GM18861 (cell line): ENCODE measurements around the gene ITGB3BP.
"Not testable (repeated sequence)": the region's sequence is repeated elsewhere in the genome, so short reads cannot be mapped to it uniquely, and the experiment has no call there.

Experiments used
- ATAC-seq: cut with Tn5 transposase; IDR thresholded peaks from one replicate; pipeline ENCODE4 v1.9.1; 2021; ENCODE audit not compliant: unreplicated experiment

Gene ITGB3BP

DNA sequence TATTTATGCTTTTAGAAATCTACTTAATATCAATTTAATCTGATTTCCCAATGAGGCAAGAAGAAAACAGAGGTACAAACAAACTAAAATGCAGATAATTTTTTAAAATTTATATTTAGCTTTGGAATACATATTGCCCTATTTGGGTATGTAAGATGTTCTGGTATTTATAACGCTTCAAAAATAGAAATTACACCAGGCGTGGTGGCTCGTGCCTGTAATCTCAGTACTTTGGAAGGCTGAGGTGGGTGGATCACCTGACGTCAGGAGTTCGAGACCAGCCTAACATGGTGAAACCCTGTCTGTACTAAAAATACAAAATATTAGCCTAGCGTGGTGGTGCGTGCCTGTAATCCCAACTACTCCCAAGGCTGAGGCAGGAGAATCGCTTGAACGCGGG lies 13.3 kb downstream of the ITGB3BP start:
- ATAC-seq = no peak

DNA sequence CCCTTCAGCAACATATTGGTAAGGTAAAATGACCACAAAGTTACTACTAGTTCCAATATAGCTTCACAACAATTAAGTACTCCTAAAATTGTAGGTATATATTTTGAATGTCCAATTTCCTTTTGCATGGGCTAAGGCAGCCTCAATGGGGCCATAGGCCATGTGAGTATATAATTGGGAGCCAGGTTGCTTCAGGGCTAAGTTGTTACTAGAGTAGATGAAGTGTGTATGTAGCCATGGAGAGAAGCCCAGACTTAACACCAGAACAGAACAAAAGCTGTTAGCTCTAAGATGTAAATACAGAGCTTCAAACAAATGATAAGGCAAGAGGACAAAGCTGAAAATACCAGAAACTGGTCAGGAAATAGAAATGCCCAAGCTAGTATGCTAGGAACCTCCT lies 16.2 kb downstream of the ITGB3BP start:
- ATAC-seq = no peak

DNA sequence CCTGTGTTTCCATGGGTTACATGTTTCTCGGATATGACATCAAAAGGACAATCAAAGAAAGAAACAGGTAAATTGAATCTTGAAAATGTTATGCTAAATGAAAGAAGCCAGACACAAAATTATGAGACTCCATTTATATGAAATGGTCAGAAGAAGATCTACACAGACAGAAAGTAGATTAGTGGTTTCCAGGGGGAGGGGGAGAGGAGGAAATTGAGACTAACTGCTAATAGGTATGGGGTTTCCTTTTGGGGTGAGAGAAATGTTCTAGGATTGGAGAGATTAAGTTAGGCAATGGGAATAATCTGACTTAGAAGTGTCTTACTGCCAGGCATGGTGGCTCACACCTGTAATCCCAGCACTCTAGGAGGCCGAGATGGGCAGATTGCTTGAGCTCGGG lies 21.8 kb downstream of the ITGB3BP start:
- ATAC-seq = no peak

DNA sequence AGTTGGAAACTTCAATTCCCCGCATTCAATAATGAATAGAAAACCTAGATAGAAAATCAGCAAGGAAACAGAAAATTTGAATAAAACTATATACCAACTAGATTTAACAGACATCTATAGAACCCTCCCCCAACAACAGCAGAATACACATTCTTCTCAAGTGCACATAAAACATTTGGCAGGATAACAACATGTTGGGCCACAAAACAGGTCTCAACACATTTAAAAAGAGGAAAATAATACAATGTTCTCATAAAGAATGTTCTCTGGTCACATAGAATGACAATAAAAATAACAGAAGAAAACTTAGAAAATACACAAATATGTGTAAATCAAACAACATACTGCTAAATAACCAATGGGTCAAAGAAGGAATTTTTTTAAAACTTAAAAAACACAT lies 24.9 kb downstream of the ITGB3BP start:
- ATAC-seq = no peak

DNA sequence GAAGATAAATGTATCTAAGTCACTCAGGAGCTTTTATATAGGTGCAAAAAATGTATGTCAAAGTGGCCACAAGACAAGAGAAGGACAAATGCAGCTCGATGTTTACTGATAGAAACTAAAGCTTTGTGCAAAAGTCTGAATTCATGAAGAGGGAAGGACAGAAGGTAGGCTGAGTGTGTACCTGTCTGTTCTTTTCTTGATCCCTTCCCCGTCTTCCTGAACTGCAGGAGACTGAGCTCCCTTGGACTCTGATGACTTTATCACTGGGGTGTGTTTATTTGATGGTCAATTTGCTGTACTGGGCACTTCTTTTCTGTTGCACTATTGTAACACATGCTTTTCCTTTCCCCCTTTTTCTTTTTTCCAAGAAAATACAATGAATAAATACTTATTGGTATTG lies 25.4 kb downstream of the ITGB3BP start:
- no peak for ATAC-seq

DNA sequence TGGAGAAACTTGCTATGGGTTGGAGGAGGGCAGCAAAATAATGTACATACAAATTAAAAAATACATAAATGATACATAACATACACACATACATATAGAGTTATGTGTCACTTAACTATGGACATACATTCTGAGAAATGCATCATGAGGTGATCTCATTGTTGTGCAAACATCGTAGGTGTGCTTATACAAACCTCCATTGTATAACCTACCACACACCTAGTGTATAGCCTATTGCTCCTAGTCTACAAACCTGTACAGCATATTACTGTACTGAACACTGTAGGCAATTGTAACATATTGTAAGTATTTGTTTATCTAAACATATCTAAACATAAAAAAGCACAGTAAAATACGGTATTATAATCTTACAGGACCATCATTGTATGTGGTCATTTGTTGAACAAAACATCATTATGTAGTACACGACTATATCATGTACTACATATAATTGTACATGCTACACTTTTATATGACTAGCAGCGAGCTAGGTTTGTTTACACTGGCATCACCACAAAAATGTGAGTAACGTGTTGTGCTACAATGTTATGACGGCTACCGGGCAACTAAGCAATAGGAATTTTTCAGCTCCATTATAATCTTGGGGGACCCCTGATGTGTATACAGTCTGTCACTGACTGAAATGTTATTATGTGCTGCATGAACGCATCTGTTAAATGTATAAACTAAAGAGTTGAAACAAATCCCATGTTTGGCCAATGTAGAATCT lies 35.5 kb downstream of the ITGB3BP start:
- ATAC-seq = no peak

DNA sequence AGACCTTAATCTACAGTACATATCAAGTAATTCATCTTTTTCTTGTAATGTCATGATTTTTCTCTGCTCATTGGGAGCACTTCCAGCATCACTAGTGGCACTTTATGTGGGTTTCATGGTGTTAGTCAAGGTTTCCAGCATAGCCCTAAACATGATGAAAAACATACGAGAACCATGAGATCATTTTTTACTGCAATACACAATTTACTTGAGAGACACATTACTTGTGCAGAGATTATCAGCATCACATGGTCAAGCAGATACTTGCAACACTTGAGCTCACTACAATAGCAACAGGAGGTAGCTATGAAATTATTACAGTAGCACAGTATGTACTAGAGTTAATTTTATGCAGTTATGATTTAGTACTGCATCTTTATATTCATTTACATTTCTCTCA lies 36.4 kb downstream of the ITGB3BP start:
- ATAC-seq = no peak

DNA sequence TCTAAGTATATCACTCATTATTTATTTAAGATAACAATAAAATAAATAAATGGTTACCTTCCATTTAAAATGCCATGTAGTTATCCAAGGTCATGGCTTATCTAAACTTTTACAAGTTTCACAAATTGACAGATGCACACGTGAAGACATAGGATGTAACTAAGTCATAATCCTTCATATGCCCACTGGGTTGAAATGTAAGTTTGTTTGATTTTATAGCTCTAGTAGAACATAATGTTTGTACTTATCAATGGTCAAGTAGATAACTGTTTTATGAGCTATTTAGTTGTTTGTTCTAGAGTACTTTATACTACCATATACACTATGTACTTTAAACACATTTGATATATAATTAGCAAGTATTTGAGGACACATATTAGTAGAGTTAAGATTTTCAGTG lies 43.0 kb downstream of the ITGB3BP start:
- ATAC-seq = no peak

DNA sequence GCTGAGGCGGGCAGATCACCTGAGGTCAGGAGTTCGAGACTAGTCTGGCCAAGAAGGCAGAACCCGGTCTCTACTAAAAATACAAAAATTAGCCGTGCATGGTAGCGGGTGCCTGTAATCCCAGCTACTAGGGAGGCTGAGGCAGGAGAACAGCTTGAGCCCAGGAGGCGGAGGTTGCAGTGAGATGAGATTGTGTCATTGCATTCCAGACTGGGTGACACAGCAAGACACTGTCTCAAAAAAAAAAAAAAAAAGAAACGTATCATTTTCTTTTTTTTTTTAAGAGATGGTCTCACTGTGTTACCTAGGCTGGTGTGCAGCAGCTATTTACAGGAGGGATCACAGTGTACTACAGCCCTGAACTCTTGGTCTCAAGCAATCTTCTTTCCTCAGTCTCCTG lies 47.3 kb downstream of the ITGB3BP start:
- ATAC-seq = no peak

DNA sequence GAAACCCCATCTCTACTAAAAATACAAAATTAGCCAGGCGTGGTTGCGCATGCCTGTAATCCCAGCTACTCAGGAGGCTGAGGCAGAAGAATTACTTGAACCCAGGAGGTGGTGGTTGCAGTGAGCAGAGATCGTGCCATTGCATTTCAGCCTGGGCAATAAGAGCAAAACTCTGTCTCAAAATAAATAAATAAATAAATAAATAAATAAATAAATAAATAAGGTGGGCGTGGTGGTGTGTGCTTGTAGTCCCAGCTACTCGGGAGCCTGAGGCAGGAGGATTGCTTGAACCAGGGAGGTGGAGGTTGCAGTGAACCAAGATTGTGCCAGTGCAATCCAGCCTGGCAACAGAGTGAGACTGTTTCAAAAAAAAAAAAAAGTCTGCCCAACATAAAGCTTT lies 54.3 kb downstream of the ITGB3BP start:
- ATAC-seq = not testable (repeated sequence)

DNA sequence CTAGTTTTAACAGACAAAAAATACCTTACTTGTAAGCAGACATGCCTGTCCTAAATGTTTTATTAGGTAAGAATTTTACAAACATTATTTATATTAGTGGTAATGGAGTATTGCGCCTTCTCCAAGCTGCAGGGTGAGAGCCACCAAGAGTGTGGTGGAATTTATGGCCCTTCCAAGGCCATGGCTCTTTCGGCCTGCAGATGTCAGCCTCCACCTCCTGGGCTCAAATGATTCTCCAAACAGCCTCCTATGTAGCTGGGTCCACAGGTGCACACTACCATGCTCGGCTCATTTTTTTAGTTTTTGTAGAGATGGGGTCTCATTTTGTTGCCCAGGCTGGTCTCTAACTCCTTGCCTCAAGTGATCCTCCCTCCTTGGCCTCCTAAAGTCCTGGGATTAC lies 56.3 kb downstream of the ITGB3BP start:
- no peak for ATAC-seq

DNA sequence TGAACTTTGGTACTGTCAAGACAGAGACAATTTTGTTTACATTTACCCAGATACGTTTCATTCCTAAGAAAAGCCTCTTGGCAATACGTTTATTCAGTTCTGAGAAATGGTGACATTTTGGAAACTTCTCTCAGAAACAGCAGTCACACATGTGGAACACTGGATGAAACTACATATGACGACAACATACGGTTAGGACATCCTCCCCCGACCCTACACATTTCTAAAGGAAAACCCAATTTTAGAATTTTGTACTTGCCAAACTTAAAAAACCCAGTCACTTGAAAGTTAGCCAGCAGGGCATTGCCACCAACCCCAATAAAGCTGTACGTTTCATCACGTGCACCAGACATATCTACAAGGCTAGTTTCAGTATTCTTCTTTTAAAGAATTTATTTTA lies 56.8 kb downstream of the ITGB3BP start:
- no peak for ATAC-seq

DNA sequence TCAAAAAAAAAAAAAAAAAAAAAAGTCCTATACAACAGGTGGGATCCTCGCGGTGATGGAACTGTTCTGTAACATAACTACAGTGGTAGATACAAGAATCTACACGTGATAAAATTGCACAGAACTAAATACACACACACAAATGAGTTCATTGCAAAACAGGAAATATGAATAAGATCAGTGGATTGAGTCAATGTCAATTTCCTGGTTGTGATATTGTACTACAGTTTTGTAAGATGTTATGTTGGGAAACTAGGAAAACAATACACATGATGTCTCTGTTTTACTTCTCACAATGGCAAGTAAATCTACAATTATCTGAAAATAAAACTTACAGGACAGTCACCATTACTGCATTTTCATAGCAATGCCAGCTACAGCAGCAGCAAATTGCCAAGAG lies 59.8 kb downstream of the ITGB3BP start:
- no peak for ATAC-seq

DNA sequence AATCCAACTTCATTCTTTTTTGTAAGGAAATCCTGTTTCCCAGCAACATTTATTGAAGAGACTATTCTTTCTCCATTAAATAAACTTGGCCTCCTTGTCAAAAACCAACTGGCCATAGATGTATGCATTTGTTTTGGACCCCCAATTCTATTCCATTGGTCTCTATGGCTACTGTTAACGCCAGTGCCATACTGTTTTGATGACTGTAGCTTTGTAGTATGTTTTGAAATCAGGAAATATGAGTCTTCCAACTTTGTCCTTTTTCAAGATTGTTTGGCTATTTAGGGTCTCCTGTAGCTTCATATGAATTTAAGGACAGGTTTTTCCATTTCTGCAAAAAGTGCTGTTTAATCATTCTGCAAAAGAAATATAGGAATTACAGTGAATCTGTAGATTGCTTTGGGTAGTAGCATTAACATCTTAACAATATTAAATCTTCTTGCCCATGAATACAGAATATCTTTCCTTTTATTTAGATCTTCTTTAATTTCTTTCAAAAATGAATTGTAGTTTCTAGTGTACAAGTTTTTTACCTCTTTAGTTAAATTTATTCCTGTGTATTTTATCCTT lies 61.3 kb downstream of the ITGB3BP start:
- no peak for ATAC-seq

DNA sequence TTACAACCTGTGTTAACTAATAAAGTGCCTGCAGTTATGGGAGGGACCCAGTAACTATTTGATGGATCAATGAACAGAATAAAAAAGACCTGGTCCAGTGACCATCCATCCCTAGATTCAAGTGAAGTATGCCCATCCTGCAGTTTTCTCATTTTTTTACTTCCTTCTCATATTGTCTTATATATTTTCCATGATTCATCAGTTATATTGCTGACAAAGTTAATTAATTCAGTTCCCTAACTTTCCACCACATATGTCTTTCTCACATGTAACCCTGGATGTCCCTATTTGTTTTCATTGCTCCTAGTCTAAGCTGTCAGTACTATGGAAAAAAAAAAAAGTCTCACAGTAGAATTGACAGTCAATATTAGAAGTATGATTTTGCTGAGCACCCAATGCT lies 64.3 kb downstream of the ITGB3BP start:
- ATAC-seq = no peak

DNA sequence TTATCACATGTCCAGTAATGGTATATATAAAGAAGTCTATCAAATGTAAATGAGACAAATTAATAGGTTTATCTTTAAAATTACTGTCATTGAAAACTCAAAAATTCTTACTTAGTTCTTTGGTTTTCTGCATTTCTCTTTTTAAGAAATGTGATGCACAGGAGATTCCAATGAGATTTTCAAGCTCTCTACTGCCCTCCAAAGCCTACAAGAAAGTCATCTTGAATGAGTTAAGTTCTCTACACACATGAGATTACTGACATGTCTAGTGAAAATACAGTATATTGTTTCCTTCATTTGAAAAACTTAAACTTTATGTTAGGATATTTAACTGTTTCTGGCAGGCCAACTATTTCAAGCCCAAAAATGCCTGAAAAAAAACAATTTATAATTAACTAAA lies 68.8 kb downstream of the ITGB3BP start:
- no peak for ATAC-seq

DNA sequence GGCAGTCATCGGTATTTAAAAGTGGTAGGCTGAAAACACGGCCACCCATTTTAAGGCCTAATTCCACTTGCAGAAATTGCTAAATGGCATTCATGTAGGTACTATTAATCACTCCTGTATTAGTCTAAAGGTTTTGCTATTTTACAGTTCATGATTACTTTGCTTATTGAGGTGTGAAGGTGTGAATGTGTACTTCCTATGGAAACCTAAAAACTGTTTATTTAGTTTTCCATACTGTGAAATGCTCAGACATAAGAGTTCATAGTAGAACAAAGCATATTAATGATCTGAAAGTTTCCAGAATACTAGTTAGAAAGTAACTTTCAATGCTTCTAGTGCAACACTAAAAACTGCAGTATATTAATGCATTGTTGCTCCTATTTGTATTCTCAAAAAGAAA lies 69.8 kb downstream of the ITGB3BP start:
- ATAC-seq = no peak

DNA sequence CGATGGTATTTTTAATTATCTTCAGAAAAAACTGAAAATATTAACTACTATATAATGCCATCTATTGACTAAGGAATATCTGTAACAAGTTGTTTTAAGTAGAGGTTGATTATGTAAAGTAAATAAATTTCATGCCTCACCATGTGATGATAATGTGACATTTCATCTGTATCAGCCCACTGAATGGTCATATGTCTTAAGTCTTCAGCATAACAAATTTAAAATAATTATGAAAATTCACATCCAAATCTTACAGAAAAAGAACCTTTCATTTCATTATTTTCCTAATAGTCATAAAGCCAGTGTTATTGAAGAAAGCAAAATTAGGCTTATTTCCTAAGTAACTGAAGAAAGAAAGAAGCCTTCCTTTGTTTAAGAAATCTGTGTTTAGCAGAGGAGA lies 72.6 kb downstream of the ITGB3BP start:
- ATAC-seq = no peak

DNA sequence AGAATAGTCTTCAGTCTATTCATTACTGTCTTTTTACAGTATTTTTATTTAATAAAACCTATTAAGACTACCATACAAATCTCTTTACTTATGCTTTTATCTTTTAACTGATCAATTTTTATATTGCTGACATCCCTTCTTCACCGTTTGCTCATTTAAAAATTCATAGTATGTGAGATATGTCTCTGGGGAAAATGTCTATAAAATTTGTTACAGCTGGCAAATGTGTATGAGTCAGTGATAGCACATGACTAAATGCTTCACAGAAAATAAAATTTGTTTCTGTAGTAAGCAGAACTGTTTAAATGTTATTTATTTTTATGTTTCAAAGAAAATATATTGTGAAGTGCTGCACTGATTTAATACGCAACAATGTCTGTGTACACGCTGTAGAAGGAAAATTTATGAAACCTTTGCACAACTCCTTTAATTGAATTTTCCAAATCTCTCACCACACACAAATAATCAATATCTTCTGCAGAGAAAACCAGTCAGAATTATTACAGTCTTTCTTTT lies 74.2 kb downstream of the ITGB3BP start:
- no peak for ATAC-seq

DNA sequence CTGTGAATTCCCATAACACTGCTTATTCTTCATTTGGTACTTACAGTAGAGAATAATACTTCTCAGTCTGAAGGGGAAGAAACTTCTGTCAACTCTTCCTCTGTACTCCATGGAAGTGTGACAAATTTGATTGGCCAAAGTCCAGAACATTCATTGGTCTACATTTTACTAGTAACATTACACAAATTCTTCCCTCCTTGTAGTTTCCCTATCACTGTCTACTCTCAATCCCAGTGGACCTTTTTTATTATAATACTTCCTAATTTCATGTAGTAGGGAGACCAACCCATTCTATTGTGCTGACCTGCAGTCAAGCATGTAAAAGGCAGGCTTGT lies 80.9 kb downstream of the ITGB3BP start:
- ATAC-seq = no peak

DNA sequence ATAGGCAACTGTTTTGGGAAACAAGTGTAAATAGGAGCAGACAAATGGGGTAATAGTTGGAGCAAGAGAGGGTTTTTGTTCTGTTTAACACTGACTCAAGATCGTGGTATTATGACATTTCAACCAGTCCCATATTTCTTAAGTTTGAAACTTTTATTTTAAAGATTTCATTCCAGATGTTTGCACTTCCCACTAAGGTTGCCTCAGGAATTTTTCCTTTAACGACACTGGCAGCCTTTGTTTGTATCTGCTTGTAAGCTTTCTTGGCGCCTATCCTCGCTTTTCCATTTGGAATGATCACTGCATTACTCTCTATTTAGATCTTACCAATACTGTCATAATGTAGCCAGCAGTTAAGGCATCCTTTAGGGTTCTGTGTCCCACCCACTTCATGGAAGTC lies 87.9 kb downstream of the ITGB3BP start:
- ATAC-seq = no peak

DNA sequence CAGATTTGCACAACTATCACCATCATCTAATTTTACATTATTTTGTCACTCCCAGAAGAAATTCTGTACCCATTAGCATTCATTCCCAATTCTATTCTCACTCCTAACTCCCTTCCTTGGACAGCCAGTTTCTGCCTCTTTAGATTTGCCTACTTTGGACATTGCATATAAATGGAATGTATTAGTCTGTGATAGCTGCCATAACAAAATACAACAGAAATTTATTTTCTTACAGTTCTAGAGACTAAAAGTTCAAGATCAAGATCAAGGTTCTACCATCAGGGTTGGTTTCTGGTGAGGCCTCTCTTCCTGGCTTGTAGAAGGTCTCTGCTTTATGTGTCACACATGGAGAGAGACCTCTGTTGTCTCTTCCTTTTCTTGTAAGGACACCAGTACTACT lies 93.7 kb downstream of the ITGB3BP start:
- ATAC-seq = no peak

DNA sequence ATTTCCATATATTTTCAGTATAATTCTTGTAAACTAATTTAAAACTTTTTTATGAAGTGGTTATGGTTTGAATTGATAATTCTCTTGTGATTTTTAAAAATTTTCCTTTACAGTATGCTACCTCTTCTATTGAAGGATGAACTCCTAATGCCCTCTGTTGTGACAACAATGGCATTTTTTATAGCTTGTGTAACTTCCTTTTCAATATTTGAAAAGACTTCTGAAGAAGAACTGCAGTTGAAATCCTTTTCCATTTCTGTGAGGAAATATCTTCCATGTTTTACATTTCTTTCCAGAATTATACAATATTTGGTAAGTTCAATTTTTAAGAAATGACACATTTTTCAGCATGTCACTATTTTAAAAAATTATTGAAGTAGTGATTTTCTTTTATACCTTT lies 94.2 kb downstream of the ITGB3BP start:
- no peak for ATAC-seq
